Tibial nerve (tissue), 4 donors: ENCODE results near the gene CLDN9. TPM values are rescaled to one million over a fixed set of nuclear protein-coding genes. Genes with fewer than 3 reads are reported as not detected.
A peak's percentile ranks its signal among the peaks of the same experiment; 100 is the strongest.

ENCODE experiments used
- DNase-seq, 2 donors: peaks; one replicate each; pipeline ENCODE4 v3.0.0-alpha.2; 2019; ENCODE audit warnings: low spot score in 2 of 2
- H3K27ac ChIP-seq, 4 donors: fragments of 200-600 bp; sonication (generic) in 3 of 4; one replicate each; pipeline ENCODE4 v1.5.1; 2017 to 2019; ENCODE audit warnings: mild to moderate bottlenecking in 1 of 4
- H3K27me3 ChIP-seq, 2 donors: fragments of 200-600 bp; sonication (generic) in 1 of 2; one replicate each; pipeline versions ENCODE4 v1.5.1 to v1.6.0; 2017 to 2019
- H3K36me3 ChIP-seq, 3 donors: fragments of 200-600 bp; sonication (generic); one replicate each; pipeline ENCODE4 v1.5.1; 2018 to 2019
- H3K4me1 ChIP-seq, 4 donors: fragments of 200-600 bp; sonication (generic) in 3 of 4; one replicate each; pipeline ENCODE4 v1.5.1; 2017 to 2019
- H3K4me3 ChIP-seq, 4 donors: fragments of 200-600 bp; sonication (generic) in 3 of 4; one replicate each; pipeline ENCODE4 v1.5.1; 2017 to 2019; ENCODE audit warnings: mild to moderate bottlenecking in 1 of 4, moderate library complexity in 1 of 4
- H3K9me3 ChIP-seq, 4 donors: fragments of 200-600 bp; sonication (generic) in 3 of 4; one replicate each; pipeline ENCODE4 v1.5.1; 2017 to 2019
- CTCF ChIP-seq, 5 experiments: fragments of 200-600 bp in 3 of 5; fragments of 450-650 bp in 2 of 5; sonication (generic) in 3 of 5; IDR thresholded peaks; one replicate each; pipeline ENCODE4 v1.5.1; 2016 to 2019; ENCODE audit warnings: antibody characterized with exemption in 5 of 5, mild to moderate bottlenecking in 3 of 5, moderate library complexity in 2 of 5
- EP300 ChIP-seq, 2 donors: sonication (generic); formaldehyde crosslinking; IDR thresholded peaks; one replicate each; pipeline ENCODE4 v1.6.1; 2017; ENCODE audit warnings: antibody characterized with exemption in 2 of 2, mild to moderate bottlenecking in 1 of 2
- POLR2A ChIP-seq, 2 donors: fragments of 450-650 bp; IDR thresholded peaks; one replicate each; pipeline ENCODE4 v1.6.1; 2017; ENCODE audit warnings: antibody characterized with exemption in 2 of 2, mild to moderate bottlenecking in 2 of 2, moderate library complexity in 2 of 2
- WGBS, 2 donors: methylation state at CpG; one replicate each; pipeline ENCODE4 v1.1.5; 2018; 5-methylcytosine and 5-hydroxymethylcytosine counted together
- total RNA-seq, 4 donors: library from RNA; depleted of rRNA; stranded (reverse); fragments of >200 nt; gene quantifications; one replicate each; pipeline ENCODE4 v1.1.0, GENCODE V29; 2016

Gene CLDN9
- total RNA-seq, 4 donors from 2014 or later: 0.30 TPM; not detected in 3

DNA sequence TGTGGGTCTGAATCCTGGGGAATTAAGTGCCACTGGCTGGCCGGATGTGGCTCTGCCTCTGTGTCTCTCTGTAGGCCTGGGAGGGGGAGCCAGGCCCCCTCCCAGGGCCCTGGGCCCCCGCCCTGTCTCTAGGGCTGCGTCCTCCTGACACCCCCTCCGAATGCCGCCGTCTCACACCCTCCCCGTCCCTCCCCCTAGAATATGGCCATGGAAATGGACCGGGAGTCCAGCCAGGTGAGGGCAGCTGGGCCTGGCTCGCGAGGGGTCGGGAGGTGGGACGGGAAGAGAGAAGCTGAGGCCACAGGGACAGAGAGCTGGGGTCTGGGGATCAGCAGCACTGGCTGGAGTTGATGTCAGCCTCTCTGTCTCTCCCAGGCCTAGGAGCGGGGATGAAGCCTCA lies 16.4 kb upstream of the CLDN9 start:
- no peak for TF ChIP-seq CTCF (IDR thresholded peaks at IDR 0.05)
- TF ChIP-seq EP300 (IDR thresholded peaks at IDR 0.05): no peak
- no peak for TF ChIP-seq POLR2A (IDR thresholded peaks at IDR 0.05)
- H3K9me3 ChIP-seq: no peaks in the 10 kb centered on the region
- DNase-seq: no peak
- H3K4me1 ChIP-seq: no peaks in the 10 kb centered on the region
- WGBS, 2 donors: 64 to 70% methylated on average over 13 of the region's 13 CpGs
- H3K4me3 ChIP-seq: no peak overlapping the region
- H3K36me3 ChIP-seq: no peaks in the 10 kb centered on the region
- H3K27me3 ChIP-seq: peaks cover 0 to 34% of the 10 kb centered on the region in 2 donors
- H3K27ac ChIP-seq: no peak overlapping the region

GRCh38 chr16:2999929-3000328 lies 12.8 kb upstream of the CLDN9 start:
- Histone ChIP-seq H3K4me3 (no peak overlapping the region), H3K27me3 (peaks cover 2 to 60% of the 10 kb centered on the region in 2 donors), H3K36me3 (no peaks in the 10 kb centered on the region), H3K4me1 (peaks cover 0 to 4% (median 1%) of the 10 kb centered on the region in 4 donors), H3K27ac (no peak overlapping the region), H3K9me3 (no peaks in the 10 kb centered on the region)
- WGBS, 2 donors: 84 to 86% methylated on average over 6 of the region's 6 CpGs
- no peak for DNase-seq
- TF ChIP-seq EP300 (IDR thresholded peaks at IDR 0.05) (no peak), CTCF (IDR thresholded peaks at IDR 0.05) (no peak)

- DNase-seq: no peak
- H3K27ac ChIP-seq: no peak overlapping the region
- H3K4me1 ChIP-seq: peaks cover 0 to 5% (median 2%) of the 10 kb centered on the region in 4 donors
- no peak overlapping the region for H3K4me3 ChIP-seq
- TF ChIP-seq EP300 (IDR thresholded peaks at IDR 0.05): no peak
- TF ChIP-seq POLR2A (IDR thresholded peaks at IDR 0.05): no peak
- TF ChIP-seq CTCF (IDR thresholded peaks at IDR 0.05): no peak
- H3K9me3 ChIP-seq: no peaks in the 10 kb centered on the region
- WGBS, 2 donors: 76 to 94% methylated on average over 3 to 4 of the region's 4 CpGs
- H3K27me3 ChIP-seq: peaks cover 2 to 66% of the 10 kb centered on the region in 2 donors
- no peaks in the 10 kb centered on the region for H3K36me3 ChIP-seq
Observed at GRCh38 chr16:3000540-3000939, 12.2 kb upstream of the CLDN9 start.

DNA sequence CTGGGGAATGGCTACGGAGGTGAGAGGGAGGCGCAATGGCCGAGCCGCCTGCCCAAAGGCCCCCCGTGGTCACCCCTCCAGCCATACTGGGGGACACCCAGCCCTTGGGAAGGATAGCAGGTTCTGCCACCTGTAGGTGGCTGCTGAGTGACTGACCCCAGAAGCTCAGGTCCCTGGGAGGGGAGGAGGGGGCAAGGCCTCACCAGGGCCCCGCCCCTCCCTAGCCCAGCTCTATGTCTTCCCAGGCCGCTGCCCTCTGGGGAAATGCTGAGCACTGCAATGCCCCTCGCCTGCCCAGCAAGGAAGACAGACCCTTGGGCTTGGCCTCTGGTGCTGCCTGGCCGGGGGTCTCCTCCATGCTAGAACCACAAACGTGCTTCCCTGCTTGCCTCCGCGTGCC lies 11.4 kb upstream of the CLDN9 start:
- Histone ChIP-seq H3K9me3 (no peaks in the 10 kb centered on the region), H3K4me1 (peaks cover 0 to 5% (median 2%) of the 10 kb centered on the region in 4 donors), H3K27ac (no peak overlapping the region), H3K27me3 (peaks cover 2 to 66% of the 10 kb centered on the region in 2 donors), H3K4me3 (no peak overlapping the region), H3K36me3 (no peaks in the 10 kb centered on the region)
- no peak for DNase-seq
- TF ChIP-seq POLR2A (IDR thresholded peaks at IDR 0.05) (no peak), CTCF (IDR thresholded peaks at IDR 0.05) (no peak), EP300 (IDR thresholded peaks at IDR 0.05) (no peak)
- 58 to 70% methylated on average over 10 to 11 of the region's 12 CpGs for WGBS, 2 donors

GRCh38 chr16:3003582-3004270 lies 9.0 kb upstream of the CLDN9 start:
- H3K27me3 ChIP-seq: peaks cover 2 to 82% of the 10 kb centered on the region in 2 donors
- 8 to 12% methylated on average over 41 to 56 of the region's 58 CpGs for WGBS, 2 donors
- no peaks in the 10 kb centered on the region for H3K9me3 ChIP-seq
- peak; percentile 71 to 79 for DNase-seq
- no peak overlapping the region for H3K27ac ChIP-seq
- TF ChIP-seq CTCF (IDR thresholded peaks at IDR 0.05): peak; percentile 39 to 64 (median 51)
- TF ChIP-seq EP300 (IDR thresholded peaks at IDR 0.05): peak; percentile 24 to 26
- TF ChIP-seq POLR2A (IDR thresholded peaks at IDR 0.05): no peak
- no peaks in the 10 kb centered on the region for H3K36me3 ChIP-seq
- H3K4me1 ChIP-seq: peaks cover 0 to 21% (median 7%) of the 10 kb centered on the region in 4 donors
- peak overlapping the region in 1 of 4 donors; percentile 40 for H3K4me3 ChIP-seq
